IPS-18c (cell line): Measurements from ENCODE around the gene CASS4.

Source experiments
- H3K4me3 ChIP-seq: 2 replicates; pipeline ENCODE4 v1.7.0; 2013; ENCODE audit warnings: low read depth, mild to moderate bottlenecking, low read length, moderate library complexity; ENCODE audit not compliant: insufficient read depth
- H3K9me3 ChIP-seq: one replicate; pipeline ENCODE4 v1.6.1; 2013; ENCODE audit warnings: mild to moderate bottlenecking, low read length, moderate library complexity; ENCODE audit not compliant: control insufficient read depth, insufficient read depth

The CASS4 gene

GRCh38 chr20:56431471-56431870 lies 19.4 kb downstream of the CASS4 start:
- Histone ChIP-seq H3K9me3 (no peaks in the 10 kb centered on the region), H3K4me3 (no peak overlapping the region)

GRCh38 chr20:56433221-56433879 lies 21.3 kb downstream of the CASS4 start:
- H3K9me3 ChIP-seq: no peaks in the 10 kb centered on the region
- no peak overlapping the region for H3K4me3 ChIP-seq

GRCh38 chr20:56433880-56434255 lies 21.8 kb downstream of the CASS4 start:
- Histone ChIP-seq H3K4me3 (no peak overlapping the region), H3K9me3 (no peaks in the 10 kb centered on the region)

GRCh38 chr20:56437196-56437960 lies 25.3 kb downstream of the CASS4 start:
- no peak overlapping the region for H3K4me3 ChIP-seq
- H3K9me3 ChIP-seq: no peaks in the 10 kb centered on the region

GRCh38 chr20:56438284-56438683 lies 26.2 kb downstream of the CASS4 start:
- Histone ChIP-seq H3K4me3 (no peak overlapping the region), H3K9me3 (no peaks in the 10 kb centered on the region)

- no peak overlapping the region for H3K4me3 ChIP-seq
- no peaks in the 10 kb centered on the region for H3K9me3 ChIP-seq
These were observed 27.8 kb downstream of the CASS4 start for GRCh38 chr20:56439771-56440291.

GRCh38 chr20:56440346-56441007 lies 28.4 kb downstream of the CASS4 start:
- Histone ChIP-seq H3K9me3 (no peaks in the 10 kb centered on the region), H3K4me3 (no peak overlapping the region)

GRCh38 chr20:56442389-56443365 lies 30.6 kb downstream of the CASS4 start:
- Histone ChIP-seq H3K9me3 (no peaks in the 10 kb centered on the region), H3K4me3 (no peak overlapping the region)

GRCh38 chr20:56443654-56444540 lies 31.8 kb downstream of the CASS4 start:
- Histone ChIP-seq H3K9me3 (no peaks in the 10 kb centered on the region), H3K4me3 (no peak overlapping the region)

- no peak overlapping the region for H3K4me3 ChIP-seq
- no peaks in the 10 kb centered on the region for H3K9me3 ChIP-seq
These were observed 33.1 kb downstream of the CASS4 start for GRCh38 chr20:56445130-56445529.

GRCh38 chr20:56445540-56445939 lies 33.5 kb downstream of the CASS4 start:
- Histone ChIP-seq H3K9me3 (no peaks in the 10 kb centered on the region), H3K4me3 (no peak overlapping the region)

- no peak overlapping the region for H3K4me3 ChIP-seq
- no peaks in the 10 kb centered on the region for H3K9me3 ChIP-seq
These were observed 35.2 kb downstream of the CASS4 start for GRCh38 chr20:56447227-56447626.

GRCh38 chr20:56449459-56449858 lies 37.4 kb downstream of the CASS4 start:
- Histone ChIP-seq H3K9me3 (no peaks in the 10 kb centered on the region), H3K4me3 (no peak overlapping the region)

- Histone ChIP-seq H3K9me3 (no peaks in the 10 kb centered on the region), H3K4me3 (no peak overlapping the region)
These were observed 39.2 kb downstream of the CASS4 start for GRCh38 chr20:56451056-56451765.

- Histone ChIP-seq H3K4me3 (no peak overlapping the region), H3K9me3 (no peaks in the 10 kb centered on the region)
These were observed 41.3 kb downstream of the CASS4 start for GRCh38 chr20:56453352-56453751.

- no peaks in the 10 kb centered on the region for H3K9me3 ChIP-seq
These were observed 42.7 kb downstream of the CASS4 start for GRCh38 chr20:56454754-56455153.

More at GRCh38 chr20:56454754-56455153, 42.7 kb downstream of the CASS4 start:
- no peak overlapping the region for H3K4me3 ChIP-seq
